Lower leg skin (tissue), 4 donors: Measurements from ENCODE around the gene NOX3. TPM values are rescaled to one million over a fixed set of nuclear protein-coding genes. Genes with fewer than 3 reads are reported as not detected.

Experiments used
- DNase-seq, 2 donors: peaks; one replicate each; pipeline ENCODE4 v3.0.0-alpha.2; 2019; ENCODE audit warnings: low spot score in 2 of 2
- H3K4me3 ChIP-seq: fragments of 200-600 bp; sonication (generic); 2 replicates; pipeline ENCODE4 v1.5.1; 2017; ENCODE audit warnings: mild to moderate bottlenecking, low read depth; ENCODE audit not compliant: poor library complexity, severe bottlenecking
- CTCF ChIP-seq, 3 donors: fragments of 450-650 bp; IDR thresholded peaks; one replicate each; pipeline ENCODE4 v1.5.1; 2016; ENCODE audit warnings: antibody characterized with exemption in 3 of 3, mild to moderate bottlenecking in 3 of 3, moderate library complexity in 2 of 3
- POLR2A ChIP-seq, 2 donors: fragments of 450-650 bp; IDR thresholded peaks; one replicate each; pipeline ENCODE4 v1.6.1; 2016 to 2017; ENCODE audit warnings: antibody characterized with exemption in 2 of 2, mild to moderate bottlenecking in 1 of 2, moderate library complexity in 1 of 2
- WGBS, 2 donors: methylation state at CpG; one replicate each; pipeline ENCODE4 v1.1.5; 2018; 5-methylcytosine and 5-hydroxymethylcytosine counted together
- intact Hi-C: fragments of 100-400 bp; cut with DNase I; formaldehyde crosslinking; loops from one replicate; pipeline ENCODE4 v1.15.0; 2023; ENCODE audit warnings: low total_unique reads
- total RNA-seq, 4 donors: library from RNA; depleted of rRNA; stranded (reverse); fragments of >200 nt; gene quantifications; one replicate each; pipeline ENCODE4 v1.1.0, GENCODE V29; 2016

NOX3 gene
- total RNA-seq, 4 donors from 2014 or later = not detected

GRCh38 chr6:155399062-155399744, 56.4 kb downstream of the NOX3 start:
- DNase-seq = no peak
- no peak overlapping the region for H3K4me3 ChIP-seq
- WGBS, 2 donors = 72 to 73% methylated on average over 5 of the region's 5 CpGs
- TF ChIP-seq POLR2A (IDR thresholded peaks at IDR 0.05) = no peak
- no peak for TF ChIP-seq CTCF (IDR thresholded peaks at IDR 0.05)
- intact Hi-C loops = no loop called here

- DNase-seq = no peak
- TF ChIP-seq POLR2A (IDR thresholded peaks at IDR 0.05) (no peak), CTCF (IDR thresholded peaks at IDR 0.05) (no peak)
- WGBS, 2 donors = 80 to 87% methylated on average over 7 of the region's 7 CpGs
- intact Hi-C loops = no loop called here
- no peak overlapping the region for H3K4me3 ChIP-seq
These were observed 57.0 kb downstream of the NOX3 start for GRCh38 chr6:155398701-155399061.

- 54 to 65% methylated on average over 3 of the region's 3 CpGs for WGBS, 2 donors
- no peak for DNase-seq
- intact Hi-C loops = no loop called here
- no peak overlapping the region for H3K4me3 ChIP-seq
- TF ChIP-seq POLR2A (IDR thresholded peaks at IDR 0.05) (no peak), CTCF (IDR thresholded peaks at IDR 0.05) (no peak)
These were observed 57.4 kb downstream of the NOX3 start for GRCh38 chr6:155398221-155398620.

- 81 to 82% methylated on average over 3 of the region's 3 CpGs for WGBS, 2 donors
- no peak for TF ChIP-seq CTCF (IDR thresholded peaks at IDR 0.05)
- no peak overlapping the region for H3K4me3 ChIP-seq
- DNase-seq = no peak
- intact Hi-C loops = no loop called here
These were observed 58.4 kb downstream of the NOX3 start for GRCh38 chr6:155397172-155397705.

GRCh38 chr6:155396605-155397004, 59.0 kb downstream of the NOX3 start:
- 89 to 94% methylated on average over 5 of the region's 5 CpGs for WGBS, 2 donors
- no peak overlapping the region for H3K4me3 ChIP-seq
- DNase-seq = no peak
- no peak for TF ChIP-seq CTCF (IDR thresholded peaks at IDR 0.05)
- TF ChIP-seq POLR2A (IDR thresholded peaks at IDR 0.05) = no peak
- intact Hi-C loops = no loop called here

GRCh38 chr6:155395339-155395738, 60.3 kb downstream of the NOX3 start:
- intact Hi-C loops = no loop called here
- 92 to 98% methylated on average over 1 of the region's 1 CpG for WGBS, 2 donors
- DNase-seq = no peak
- H3K4me3 ChIP-seq = no peak overlapping the region
- TF ChIP-seq POLR2A (IDR thresholded peaks at IDR 0.05) = no peak
- TF ChIP-seq CTCF (IDR thresholded peaks at IDR 0.05) = no peak
